CD4-positive, alpha-beta T cell treated with Interferon gamma for 1 hour (primary cell): ENCODE measurements around the gene RACK1.
A peak's percentile ranks its signal among the peaks of the same experiment; 100 is the strongest.
"Not testable (repeated sequence)": the region's sequence is repeated elsewhere in the genome, so short reads cannot be mapped to it uniquely, and the experiment has no call there.

Experiments
- DNase-seq: peaks from one replicate; pipeline ENCODE4 v3.0.0-alpha.2; 2020

Gene RACK1

DNA sequence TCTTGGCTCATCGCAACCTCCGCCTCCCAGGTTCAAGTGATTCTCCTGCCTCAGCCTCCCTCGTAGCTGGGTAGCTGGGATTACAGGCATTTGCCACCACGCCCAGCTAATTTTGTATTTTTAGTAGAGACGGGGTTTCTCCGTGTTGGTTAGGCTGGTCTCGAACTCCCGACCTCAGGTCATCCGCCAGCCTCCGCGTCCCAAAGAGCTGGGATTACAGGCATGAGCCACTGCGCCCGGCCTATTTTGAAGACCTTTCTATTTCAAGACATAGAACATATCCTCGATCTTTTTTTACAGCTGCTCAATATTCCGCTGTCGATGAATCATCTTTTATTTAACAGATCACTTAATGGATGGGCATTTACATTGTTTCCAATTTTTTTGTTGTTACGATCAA, 33.0 kb downstream of the RACK1 start:
- not testable (repeated sequence) for DNase-seq

DNA sequence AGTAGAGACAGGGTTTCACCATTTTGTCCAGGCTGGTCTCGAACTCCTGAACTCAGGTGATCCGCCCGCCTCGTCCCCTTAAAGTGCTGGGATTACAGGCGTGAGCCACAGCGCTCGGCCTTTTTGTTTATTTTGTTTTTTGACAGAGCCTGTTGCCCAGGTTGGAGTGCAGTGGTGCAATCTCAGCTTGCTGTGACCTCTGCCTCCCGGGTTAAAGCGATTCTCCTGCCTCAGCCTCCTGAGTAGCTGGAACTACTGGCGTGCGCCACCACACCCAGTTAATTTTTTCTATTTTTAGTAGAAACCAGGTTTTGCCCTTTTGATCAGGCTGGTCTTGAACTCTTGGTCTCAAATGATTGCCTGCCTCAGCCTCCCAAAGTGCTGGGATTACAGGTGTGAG, 33.6 kb downstream of the RACK1 start:
- not testable (repeated sequence) for DNase-seq

DNA sequence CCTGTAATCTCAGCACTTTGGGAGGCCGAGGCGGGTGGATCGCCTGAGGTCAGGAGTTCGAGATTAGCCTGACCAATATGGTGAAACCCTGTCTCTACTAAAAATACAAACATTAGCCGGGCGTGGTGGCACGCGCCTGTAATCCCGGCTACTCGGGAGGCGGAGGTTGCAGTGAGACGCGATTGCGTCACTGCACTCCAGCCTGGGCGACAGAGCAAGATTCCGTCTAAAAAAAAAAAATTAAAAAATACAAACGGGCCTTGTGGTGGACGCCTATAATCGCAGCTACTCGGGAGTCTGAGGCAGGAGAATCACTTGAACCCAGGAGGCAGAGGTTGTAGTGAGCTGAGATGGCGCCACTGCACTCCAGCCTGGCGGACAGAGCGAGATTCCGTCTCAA, 34.7 kb downstream of the RACK1 start:
- DNase-seq, result not testable (repeated sequence)

DNA sequence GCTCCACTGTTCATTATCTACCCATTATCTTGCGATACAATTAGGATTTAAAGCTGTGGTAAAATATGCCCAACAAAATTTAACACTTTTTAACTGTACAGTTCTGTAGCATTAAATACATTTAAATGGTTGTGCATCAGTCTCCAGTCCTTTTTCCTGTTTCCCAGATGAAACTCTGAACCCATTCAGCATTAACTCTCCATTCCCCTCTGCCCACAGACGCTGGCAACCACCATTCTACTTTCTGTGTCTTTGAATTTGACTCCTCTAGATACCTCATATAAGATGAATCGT, 35.8 kb downstream of the RACK1 start:
- DNase-seq, result no peak

DNA sequence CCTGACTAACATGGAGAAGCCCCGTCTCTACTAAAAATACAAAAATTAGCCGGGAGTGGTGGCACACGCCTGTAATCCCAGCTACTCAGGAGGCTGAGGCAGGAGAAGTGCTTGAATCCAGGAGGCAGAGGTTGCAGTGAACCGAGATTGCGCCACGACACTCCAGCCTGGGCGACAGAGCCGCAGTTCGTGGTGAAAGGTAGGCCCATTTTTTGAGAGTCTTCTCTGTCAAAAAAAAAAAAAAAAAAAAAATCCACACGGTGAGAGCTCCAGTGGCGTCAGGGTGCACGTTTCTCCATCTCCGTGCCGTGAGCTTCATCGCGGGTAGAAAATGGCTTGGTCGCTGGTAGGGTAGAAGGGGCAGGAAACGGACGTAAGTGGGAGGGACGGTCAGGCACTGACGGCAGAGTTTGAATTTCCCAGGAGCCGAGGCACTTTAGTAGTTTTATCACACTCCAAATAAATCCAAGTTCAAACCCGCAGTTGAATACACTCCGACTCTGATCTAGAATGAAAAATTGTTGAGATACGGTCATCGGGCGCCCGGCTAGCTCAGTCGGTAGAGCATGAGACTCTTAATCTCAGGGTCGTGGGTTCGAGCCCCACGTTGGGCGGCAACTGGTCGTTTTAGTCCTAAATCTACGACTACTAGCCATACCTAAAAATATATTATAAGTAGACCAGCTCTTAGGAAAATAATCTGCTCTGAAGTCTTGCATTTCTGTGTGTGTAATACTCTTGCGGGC, 36.3 kb downstream of the RACK1 start:
- peak; percentile 77 for DNase-seq

DNA sequence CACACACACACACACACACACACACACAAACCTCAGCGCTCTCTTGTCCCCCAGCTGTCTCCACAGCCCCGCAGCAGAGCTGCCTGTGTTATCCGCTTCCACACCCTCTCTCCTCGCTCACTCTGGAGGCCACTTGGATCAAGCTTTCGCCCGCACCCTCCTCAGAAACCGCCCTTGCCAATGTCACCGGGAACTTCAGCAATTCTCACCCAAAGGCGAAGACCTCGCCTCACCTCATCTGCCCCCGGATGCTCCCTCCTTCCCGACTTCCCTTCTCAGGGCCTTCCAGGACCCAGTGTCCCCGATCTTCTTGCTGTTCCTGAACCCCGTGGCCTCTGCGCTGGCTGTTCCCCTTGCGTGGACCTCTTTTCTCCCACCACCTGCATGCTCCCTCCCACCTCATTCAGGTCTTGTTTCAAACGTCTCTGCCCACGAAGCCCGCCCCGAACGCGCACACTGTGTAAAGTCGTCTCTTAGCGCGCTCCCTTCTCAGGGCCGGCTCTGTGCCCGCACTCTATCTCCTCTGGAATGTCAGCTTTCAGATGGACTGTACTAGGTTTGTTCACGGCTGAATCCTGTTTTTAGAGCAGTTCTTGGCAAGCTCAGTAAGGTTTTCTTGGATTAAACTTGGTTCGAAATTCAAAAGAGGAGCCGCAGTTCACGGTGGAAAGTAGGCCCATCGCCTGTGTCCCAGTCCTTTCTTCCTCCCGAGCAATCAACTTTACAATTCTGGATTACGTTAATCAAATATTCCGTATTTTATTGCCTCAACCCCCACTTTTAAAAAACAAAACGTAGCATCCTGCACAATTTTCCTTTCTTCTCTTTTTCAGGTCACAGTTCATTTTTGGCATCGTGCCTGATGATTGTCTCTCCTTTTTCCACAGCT, 37.7 kb downstream of the RACK1 start:
- no peak for DNase-seq

DNA sequence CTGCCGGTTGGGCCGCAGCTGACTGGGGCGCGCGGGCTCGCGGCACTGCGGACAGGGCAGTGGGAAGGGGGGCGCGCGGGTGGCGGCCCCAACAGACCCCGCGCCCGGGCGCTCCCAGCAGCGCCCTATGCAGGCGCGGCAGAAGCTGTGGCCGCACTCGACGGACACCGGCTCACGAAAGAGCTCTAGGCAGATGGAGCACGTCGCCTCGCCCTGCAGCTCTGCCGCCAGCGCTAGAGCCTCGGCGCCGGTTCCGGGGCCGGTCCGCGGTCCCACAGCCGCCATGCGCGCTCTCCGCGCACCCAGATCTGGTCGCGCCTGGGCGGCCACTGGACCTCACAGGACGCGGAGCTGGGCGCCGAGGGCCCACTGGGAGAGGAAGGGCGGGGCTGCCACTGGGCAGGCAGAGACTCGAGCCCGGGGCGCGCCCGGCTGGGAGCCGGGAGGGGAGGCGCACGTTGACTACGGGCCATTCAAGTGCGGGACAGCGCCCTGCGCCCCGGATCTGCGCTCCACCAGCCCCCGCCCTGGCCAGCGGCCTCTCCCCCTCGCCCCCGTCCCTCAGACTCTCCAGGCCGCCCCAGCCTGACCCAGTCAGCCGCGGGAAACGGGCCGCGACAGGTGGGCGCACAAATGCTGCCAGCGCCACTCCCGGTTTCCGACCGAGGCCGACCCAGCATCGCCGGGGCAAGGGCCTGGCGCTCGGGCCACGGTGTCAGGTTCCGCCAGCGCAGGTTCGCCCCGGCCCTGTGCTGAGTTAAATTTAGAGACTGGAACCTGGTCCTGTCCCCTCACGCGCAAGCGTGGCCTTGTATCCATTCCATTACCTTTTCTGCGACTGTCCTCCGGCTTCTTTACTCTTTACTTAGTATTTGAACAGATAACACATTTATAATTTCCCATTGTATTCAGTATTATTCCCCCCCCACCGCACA, 38.6 kb downstream of the RACK1 start, which contains the start of gene TRIM7:
TRIM7 (minus strand) TSS at position 371 of the 935 bp plus-strand sequence; CDS start at position 285, 86 bp downstream.
- DNase-seq, result no peak

DNA sequence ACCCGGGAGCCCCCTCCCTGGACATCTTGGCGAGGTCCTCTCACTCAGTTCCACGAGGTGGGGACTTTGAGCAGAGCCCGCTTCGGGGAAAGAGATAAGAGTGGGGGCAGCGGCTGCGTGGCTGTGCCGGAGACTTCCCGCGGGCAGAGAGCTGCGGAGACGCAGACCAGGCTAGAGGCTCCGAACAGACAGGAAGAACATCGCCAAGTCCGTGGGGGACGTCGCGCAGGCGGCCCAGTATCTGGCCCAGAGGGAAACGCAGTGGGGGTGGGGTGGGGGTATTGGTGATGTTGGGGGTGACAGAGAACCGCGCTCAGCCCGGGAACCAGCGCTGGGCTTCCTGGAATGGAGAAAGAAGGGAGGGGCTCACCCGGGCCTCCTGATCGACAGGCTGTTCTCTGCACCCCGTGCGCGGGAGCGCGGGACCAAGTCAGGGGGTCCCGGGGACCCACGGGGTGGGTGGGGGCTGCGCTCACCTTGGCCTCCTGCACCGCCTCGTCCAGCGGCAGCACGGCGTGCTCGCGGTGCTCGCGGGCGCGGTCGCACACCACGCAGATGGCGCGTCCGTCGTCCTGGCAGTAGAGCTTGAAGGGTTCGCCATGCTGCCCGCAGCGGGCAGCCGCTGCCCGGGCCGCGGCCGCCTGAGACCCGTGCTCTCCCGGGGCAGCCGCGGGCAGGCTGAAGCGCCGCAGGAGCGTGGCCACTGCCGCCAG, 39.4 kb downstream of the RACK1 start:
- DNase-seq, result no peak

DNA sequence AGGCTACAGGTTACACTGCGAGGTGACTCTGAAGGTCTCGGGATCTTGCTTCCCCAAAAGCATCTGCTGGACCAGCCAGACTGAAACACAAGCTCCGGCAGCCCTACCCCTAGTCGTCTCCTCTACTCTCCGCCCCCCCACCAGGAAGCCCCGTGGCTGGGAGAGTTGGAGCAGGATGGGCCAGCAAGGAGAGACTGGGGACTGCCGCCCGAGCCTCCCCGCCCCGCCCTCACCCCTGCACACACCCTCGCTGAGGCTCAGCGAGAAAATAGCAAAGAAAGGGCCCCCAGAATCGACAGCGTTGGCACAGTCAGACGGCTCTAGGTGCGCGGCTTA, 40.0 kb downstream of the RACK1 start:
- DNase-seq, result no peak

DNA sequence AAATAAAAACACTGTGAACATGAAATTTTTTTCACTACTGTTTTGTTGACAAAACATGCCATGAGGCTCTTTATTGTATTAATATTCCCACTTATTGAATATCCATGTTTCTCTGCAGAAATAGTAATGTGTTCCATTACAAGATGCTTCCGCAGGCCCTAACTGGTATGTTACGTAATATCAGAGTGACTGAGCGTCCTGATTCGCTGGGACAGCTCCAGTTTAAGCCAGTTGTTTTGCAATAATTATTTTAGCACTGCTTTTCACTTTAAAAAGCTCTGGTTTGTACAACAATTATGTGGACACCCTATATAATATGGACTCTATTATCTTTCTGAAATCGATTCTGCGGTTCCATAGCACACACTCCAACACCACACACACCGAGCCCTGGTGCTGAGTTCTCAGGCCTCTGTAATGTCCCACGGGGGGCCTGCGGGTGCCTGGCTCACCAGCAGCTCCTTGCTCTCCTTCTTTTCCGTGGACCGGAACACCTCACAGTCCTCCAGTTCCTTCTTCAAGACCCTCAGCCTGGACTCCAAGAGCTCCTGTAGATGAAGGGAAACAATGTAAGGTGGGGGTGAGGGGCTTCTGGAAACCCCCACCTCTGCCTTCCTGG, 40.5 kb downstream of the RACK1 start:
- DNase-seq, result no peak

DNA sequence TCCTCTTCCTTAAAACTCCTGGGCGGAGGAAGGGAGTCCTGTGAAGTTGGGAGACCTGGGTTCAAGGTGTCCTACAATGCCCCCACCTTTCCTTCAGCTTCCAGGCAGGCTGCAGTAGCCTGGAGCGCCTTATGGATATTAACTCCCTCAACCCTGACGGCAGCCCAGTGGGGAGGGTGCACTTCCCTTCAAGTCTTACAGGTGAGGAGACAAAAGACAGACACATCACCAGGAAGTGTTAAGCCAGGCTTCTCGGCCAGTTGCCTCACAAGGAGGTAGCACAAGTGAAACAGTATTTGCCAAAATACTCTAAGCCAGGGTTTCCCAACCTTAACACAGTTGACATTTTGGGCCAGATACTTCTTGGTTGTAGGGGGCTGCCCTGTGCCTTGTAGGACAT, 42.9 kb downstream of the RACK1 start:
- no peak for DNase-seq

DNA sequence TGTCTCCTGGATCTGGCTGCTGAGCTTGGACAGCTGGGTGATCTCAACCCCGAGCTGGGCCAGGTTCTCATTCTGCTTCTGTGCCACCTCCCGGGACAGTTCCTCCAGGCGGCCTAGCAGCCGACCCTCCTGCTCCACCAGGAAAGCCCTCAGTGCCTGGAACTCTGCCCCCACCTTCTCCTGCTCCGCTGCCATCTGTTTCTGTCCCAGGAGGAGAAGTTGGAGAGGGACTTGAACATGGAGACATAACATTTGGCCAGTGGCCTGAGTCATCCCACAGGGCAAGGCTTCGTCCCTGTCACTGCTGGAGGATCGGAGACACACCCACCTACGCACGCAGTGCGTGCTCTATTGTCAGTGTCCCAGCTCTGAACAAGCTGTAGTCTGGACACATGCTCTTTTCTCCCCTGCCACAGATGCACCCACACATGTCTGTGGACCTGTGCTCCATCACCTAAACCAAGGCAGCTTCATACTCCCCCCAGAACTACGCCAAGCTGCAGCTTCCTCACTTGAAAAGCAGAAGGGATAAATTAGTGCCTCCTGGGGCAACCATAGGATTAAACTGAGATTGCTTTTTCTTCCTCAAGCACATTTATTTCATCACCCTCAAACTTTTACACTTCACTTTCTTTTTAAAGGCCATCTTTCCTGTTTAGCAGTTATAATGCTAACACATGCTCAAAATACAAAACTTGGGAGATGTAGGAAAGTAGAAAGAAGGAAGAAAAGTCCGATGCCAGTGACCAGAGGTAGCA, 43.6 kb downstream of the RACK1 start:
- no peak for DNase-seq

DNA sequence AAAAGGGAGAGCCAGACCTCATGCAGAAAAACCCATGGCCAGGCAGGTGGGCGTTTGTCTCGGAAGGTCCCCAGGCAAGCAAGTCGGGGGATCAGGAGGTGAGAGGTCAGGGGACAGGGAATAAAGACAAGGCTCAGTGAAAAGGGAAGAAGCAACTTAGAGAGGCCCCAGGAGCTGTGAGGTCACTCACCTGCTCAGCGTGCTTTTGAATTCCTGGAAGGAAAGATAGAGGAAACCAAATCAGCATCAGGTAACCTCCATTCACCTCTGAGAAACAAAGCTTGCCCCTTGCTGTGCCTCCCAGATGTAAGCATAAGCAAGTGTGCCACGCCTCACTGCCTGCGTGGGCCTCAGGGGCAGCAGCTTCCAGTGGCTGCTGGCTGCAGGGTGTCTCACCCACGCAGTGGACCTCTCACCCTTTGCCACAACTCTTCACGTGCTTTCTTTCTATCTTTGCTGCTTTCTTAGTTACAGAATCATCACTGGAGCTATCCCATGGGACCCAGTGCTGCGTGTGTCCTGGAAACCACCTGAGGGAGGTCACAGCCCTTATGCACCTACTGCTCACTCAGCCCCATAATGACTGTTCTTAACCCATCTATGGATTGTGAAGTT, 44.7 kb downstream of the RACK1 start:
- DNase-seq, result no peak

DNA sequence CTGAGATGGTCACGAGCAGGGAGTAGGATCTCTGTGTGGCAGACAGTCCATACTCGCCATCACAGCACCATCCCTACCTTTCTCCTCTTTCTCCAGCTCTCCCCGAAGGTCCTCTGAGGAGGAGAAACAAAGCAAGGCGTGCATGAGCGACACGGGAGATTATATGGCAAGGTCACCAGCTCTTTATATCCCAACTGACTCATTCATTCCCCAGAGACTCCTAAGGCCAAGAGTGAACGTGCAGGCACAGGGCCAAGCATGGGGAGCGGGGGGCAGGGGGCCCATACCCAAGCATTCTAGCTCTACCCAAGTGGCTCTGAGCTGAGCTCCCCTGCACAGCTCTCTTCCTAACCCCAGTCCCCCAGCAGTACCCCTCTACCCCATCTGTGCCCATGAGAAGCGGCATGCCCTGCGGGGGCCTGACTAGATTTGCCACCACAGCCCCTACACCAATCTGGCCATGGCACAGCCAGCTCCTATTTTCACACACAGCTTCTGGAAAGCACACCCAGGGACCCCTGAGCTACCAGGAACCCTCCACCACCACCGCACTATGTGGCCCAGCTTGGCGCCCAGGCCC, 45.5 kb downstream of the RACK1 start:
- DNase-seq, result no peak

DNA sequence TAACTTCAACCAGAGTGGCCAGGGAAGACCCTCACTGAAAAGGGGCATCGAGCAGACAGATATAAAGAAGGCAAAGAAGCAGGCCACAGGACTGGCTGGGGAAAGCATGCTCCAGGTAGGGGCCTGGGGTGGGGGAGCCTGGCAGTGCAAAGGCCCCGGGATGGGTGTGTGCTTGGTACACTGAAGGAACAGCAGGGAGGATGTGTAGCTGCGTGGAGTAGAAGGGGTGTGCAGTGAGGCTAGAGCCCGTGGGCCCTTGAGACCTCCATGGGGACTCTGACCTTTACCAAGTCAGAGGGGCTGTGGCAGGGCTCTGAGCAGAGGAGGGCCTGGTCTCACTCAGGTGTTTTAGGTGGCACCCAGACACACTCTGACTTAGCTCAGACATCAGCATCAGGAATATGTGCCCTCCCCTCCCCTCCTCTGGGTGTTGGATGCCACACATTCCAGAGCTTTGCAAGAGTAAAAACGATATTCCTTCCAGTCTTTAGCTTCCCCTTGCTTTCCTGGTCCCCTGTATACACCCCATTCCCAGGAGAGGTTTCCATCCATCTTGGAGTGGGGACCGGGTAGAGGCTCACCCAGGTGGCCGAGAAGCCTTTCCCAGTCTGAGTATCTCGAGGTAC, 46.3 kb downstream of the RACK1 start:
- DNase-seq, result no peak

DNA sequence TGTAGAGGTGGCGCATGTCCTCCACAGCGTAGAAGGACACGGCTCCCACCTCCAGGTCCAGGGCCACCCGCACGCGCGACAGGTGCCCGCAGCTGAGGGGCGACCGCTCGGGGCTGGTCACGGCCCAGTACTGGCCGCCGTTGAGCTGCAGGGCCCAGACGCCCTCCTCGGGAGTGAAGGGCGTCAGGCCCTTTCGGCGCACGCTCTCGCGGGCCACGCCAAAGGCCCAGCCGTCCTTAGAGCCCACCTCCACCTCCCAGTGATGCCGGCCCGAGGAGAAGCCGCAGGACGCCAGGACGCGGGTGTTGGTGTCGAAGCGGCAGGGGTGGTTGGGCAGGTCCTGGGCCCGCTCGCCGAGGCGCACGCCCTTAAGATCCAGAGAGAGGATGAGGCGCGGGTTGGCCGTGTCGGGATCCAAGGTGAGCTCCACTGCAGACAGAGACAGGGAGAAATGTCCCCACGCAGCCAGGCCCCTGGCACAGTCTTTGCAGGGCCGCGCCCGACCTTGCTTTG, 48.4 kb downstream of the RACK1 start:
- DNase-seq, result no peak

DNA sequence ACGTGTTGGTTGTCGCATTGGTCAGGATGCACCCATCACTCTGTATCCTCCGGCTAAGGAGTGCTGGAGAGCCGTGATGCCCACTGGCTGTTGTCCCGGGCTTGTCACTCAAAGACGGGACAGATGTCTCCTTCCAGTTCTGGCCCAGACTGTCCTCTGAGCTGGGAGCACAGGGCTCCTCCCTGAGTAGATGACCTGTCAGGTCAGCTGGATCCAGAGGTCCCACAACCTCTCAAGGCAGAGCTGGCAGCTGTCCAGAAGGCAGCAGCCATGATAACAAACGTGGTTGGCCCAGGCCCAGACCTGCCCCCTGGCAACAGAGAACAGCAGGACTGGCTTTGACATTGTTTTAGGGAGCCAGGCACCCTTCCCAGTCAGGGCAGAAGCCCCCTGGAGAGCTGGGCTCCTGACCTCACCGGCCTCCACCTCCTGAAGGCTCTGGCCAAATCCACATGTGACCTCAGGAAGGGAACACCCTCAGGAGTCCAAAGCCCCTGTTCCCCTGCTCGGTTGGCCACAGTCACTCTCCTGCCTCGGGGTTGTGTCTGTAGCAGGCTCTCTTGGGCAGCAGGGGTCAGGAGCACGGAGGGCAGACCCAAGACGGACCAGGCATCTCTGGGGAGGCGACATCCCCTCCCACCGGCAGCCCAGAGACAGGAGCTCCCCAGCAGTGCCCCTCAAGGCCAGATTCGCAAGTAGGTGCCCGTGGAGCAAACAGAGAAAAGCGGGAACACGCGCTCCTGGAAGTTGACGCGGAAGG, 49.0 kb downstream of the RACK1 start:
- no peak for DNase-seq

DNA sequence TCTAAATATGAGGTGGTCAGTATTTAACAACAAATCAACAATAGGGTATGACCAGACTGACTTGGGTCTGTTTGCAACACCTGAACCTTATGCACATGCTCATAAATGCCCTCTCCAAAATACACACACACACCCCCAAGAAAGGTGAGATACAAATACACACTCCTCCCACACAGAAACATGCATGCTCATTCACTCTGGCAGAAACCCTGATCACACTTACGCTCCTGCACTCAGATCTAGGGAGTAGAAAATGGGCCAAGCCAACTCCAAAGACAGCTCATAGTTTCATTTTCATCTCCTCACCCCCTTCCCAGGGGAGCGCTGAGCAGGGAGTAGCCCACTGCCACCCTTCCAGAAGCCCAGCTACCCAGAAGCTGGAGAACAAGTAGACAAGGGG, 50.0 kb downstream of the RACK1 start:
- DNase-seq, result no peak
